Measurements from ENCODE around the gene SS18L1. TPM values are rescaled to one million over a fixed set of nuclear protein-coding genes. Genes with fewer than 3 reads are reported as not detected.

The SS18L1 gene
- total RNA-seq, 4 donors from 2014 or later, result 14.7 to 23.2 (median 22.1) TPM

- 32 to 53% methylated on average over 3 to 26 of the region's 27 CpGs for WGBS, 2 donors (ENCODE audit: low coverage in 1 of 2)
- intact Hi-C loops (cut with DNase I; ENCODE audit: low total_unique reads) (no loop called here), in situ Hi-C loops (cut with MboI; ENCODE audit: low pct_ligation_motif_present in 1 of 4, low pct_unique_long_range_greater_than_20kb in 1 of 4, low sequenced_read_pairs in 3 of 4) (no loop called here)
- H3K4me1 ChIP-seq, result no peaks in the 10 kb centered on the region
- no peak for DNase-seq
- H3K36me3 ChIP-seq, result no peaks in the 10 kb centered on the region
- TF ChIP-seq EP300 (IDR thresholded peaks at IDR 0.05; ENCODE audit: low read depth), result no peak
- no peak for TF ChIP-seq POLR2AphosphoS5 (IDR thresholded peaks at IDR 0.05)
- TF ChIP-seq CTCF (IDR thresholded peaks at IDR 0.05), result no peak
- no peak for TF ChIP-seq POLR2A (IDR thresholded peaks at IDR 0.05)
- peaks cover 39% of the 10 kb centered on the region for H3K27me3 ChIP-seq
- H3K4me3 ChIP-seq, result no peak overlapping the region
- H3K27ac ChIP-seq, result no peak overlapping the region
- H3K9me3 ChIP-seq, result no peaks in the 10 kb centered on the region
Measured at GRCh38 chr20:62208795-62209755, 65.5 kb downstream of the SS18L1 start.

GRCh38 chr20:62209850-62210495 is 66.4 kb downstream of the SS18L1 start:
- Histone ChIP-seq H3K27ac (no peak overlapping the region), H3K4me1 (no peaks in the 10 kb centered on the region), H3K36me3 (no peaks in the 10 kb centered on the region), H3K9me3 (no peaks in the 10 kb centered on the region), H3K27me3 (peaks cover 48% of the 10 kb centered on the region), H3K4me3 (no peak overlapping the region)
- intact Hi-C loops (cut with DNase I; ENCODE audit: low total_unique reads), result no loop called here
- no peak for DNase-seq
- in situ Hi-C loops (cut with MboI; ENCODE audit: low pct_ligation_motif_present in 1 of 4, low pct_unique_long_range_greater_than_20kb in 1 of 4, low sequenced_read_pairs in 3 of 4), result no loop called here
- no peak for TF ChIP-seq EP300 (IDR thresholded peaks at IDR 0.05; ENCODE audit: low read depth)
- no peak for TF ChIP-seq POLR2A (IDR thresholded peaks at IDR 0.05)
- WGBS, 2 donors (ENCODE audit: low coverage in 1 of 2), result 56% methylated on average over 17 of the region's 17 CpGs; no CpG with 5 or more reads in 1 of the 2 donors

- WGBS, 2 donors (ENCODE audit: low coverage in 1 of 2), result 10 to 36% methylated on average over 2 to 21 of the region's 21 CpGs
- intact Hi-C loops (cut with DNase I; ENCODE audit: low total_unique reads), result no loop called here
Measured at GRCh38 chr20:62210496-62210855, 66.9 kb downstream of the SS18L1 start.

GRCh38 chr20:62211216-62211615 is 67.6 kb downstream of the SS18L1 start:
- no peak for DNase-seq
- Histone ChIP-seq H3K4me1 (no peaks in the 10 kb centered on the region), H3K4me3 (no peak overlapping the region), H3K36me3 (no peaks in the 10 kb centered on the region), H3K27ac (no peak overlapping the region), H3K9me3 (no peaks in the 10 kb centered on the region), H3K27me3 (peaks cover 61% of the 10 kb centered on the region)
- intact Hi-C loops (cut with DNase I; ENCODE audit: low total_unique reads), result no loop called here
- in situ Hi-C loops (cut with MboI; ENCODE audit: low pct_ligation_motif_present in 1 of 4, low pct_unique_long_range_greater_than_20kb in 1 of 4, low sequenced_read_pairs in 3 of 4), result no loop called here
- 64% methylated on average over 8 of the region's 8 CpGs; no CpG with 5 or more reads in 1 of the 2 donors for WGBS, 2 donors (ENCODE audit: low coverage in 1 of 2)
- TF ChIP-seq CTCF (IDR thresholded peaks at IDR 0.05) (no peak), EP300 (IDR thresholded peaks at IDR 0.05; ENCODE audit: low read depth) (no peak), POLR2AphosphoS5 (IDR thresholded peaks at IDR 0.05) (no peak), POLR2A (IDR thresholded peaks at IDR 0.05) (no peak)

More at GRCh38 chr20:62210496-62210855, 66.9 kb downstream of the SS18L1 start:
- in situ Hi-C loops (cut with MboI; ENCODE audit: low pct_ligation_motif_present in 1 of 4, low pct_unique_long_range_greater_than_20kb in 1 of 4, low sequenced_read_pairs in 3 of 4), result no loop called here
- Histone ChIP-seq H3K9me3 (no peaks in the 10 kb centered on the region), H3K4me1 (no peaks in the 10 kb centered on the region), H3K27ac (no peak overlapping the region), H3K4me3 (no peak overlapping the region), H3K27me3 (peaks cover 53% of the 10 kb centered on the region), H3K36me3 (no peaks in the 10 kb centered on the region)
- DNase-seq, result no peak
- TF ChIP-seq CTCF (IDR thresholded peaks at IDR 0.05) (no peak), POLR2A (IDR thresholded peaks at IDR 0.05) (no peak)
